Kidney capillary endothelial cell (primary cell): ENCODE results near the gene TCHHL1.
A peak's percentile ranks its signal among the peaks of the same experiment; 100 is the strongest.

Source experiments
- DNase-seq: peaks from one replicate; pipeline ENCODE4 v3.0.0-alpha.2; 2018; ENCODE audit warnings: low spot score

TCHHL1 gene

GRCh38 chr1:152089014-152089674, at the start of gene TCHHL1:
Gene TCHHL1 (minus strand): TSS chr1:152089064. CDS start chr1:152088143, 921 bp downstream.
- no peak for DNase-seq

- no peak for DNase-seq
Observed at GRCh38 chr1:152137215-152137614, 48.4 kb upstream of the TCHHL1 start.

GRCh38 chr1:152130186-152130585, 41.3 kb upstream of the TCHHL1 start:
- DNase-seq, result no peak

GRCh38 chr1:152127673-152128072, 38.8 kb upstream of the TCHHL1 start:
- no peak for DNase-seq

- DNase-seq, result no peak
Observed at GRCh38 chr1:152125834-152126443, 37.1 kb upstream of the TCHHL1 start.

GRCh38 chr1:152118915-152119314, 30.1 kb upstream of the TCHHL1 start:
- DNase-seq, result no peak

- DNase-seq, result no peak
Observed at GRCh38 chr1:152115344-152115743, 26.5 kb upstream of the TCHHL1 start, which contains the start of gene TCHH. Gene TCHH (minus strand): TSS chr1:152115444. CDS start chr1:152114080, 1,364 bp downstream.

GRCh38 chr1:152112885-152113432, 24.1 kb upstream of the TCHHL1 start:
- DNase-seq, result no peak

- DNase-seq, result no peak
Observed at GRCh38 chr1:152112101-152112884, 23.4 kb upstream of the TCHHL1 start.

GRCh38 chr1:152111515-152111968, 22.7 kb upstream of the TCHHL1 start:
- peak; percentile 15 for DNase-seq

- DNase-seq, result peak; percentile 64
Observed at GRCh38 chr1:152110860-152111514, 22.1 kb upstream of the TCHHL1 start.

- peak; percentile 26 for DNase-seq
Observed at GRCh38 chr1:152110365-152110859, 21.5 kb upstream of the TCHHL1 start.

GRCh38 chr1:152109998-152110294, 21.1 kb upstream of the TCHHL1 start:
- DNase-seq, result no peak

GRCh38 chr1:152109231-152109997, 20.6 kb upstream of the TCHHL1 start:
- no peak for DNase-seq

GRCh38 chr1:152108882-152109222, 20.0 kb upstream of the TCHHL1 start:
- DNase-seq, result no peak

GRCh38 chr1:152107984-152108881, 19.4 kb upstream of the TCHHL1 start:
- peak; percentile 31 for DNase-seq

- no peak for DNase-seq
Observed at GRCh38 chr1:152107031-152107983, 18.4 kb upstream of the TCHHL1 start.

GRCh38 chr1:152104854-152105253, 16.0 kb upstream of the TCHHL1 start:
- no peak for DNase-seq

- no peak for DNase-seq
Observed at GRCh38 chr1:152096931-152097330, 8.1 kb upstream of the TCHHL1 start.
